ENCODE results near the gene CSF3R. TPM values are rescaled to one million over a fixed set of nuclear protein-coding genes. Genes with fewer than 3 reads are reported as not detected.

CSF3R gene
- total RNA-seq, 2 donors from 2014 or later, result 5.2 TPM; not detected in 1

DNA sequence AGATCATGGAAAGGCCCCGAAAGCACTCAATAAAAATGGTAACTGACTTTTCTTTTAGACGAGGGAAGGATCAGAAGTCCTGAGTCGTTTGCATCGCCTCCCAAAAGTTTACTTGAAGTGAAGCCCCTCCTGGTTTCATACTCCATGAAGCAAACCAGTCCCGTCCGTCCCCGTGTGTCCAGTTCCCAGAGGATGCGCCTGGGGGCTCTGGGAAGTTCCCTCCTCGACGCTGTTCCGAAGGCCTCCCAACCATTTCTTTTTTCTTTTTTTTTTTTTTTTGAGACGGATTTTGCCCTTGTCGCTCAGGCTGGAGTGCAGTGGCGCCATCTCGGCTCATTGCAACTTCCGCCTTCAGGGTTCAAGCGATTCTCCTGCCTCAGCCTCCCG, 31.8 kb downstream of the CSF3R start:
- TF ChIP-seq, protein P1, sequence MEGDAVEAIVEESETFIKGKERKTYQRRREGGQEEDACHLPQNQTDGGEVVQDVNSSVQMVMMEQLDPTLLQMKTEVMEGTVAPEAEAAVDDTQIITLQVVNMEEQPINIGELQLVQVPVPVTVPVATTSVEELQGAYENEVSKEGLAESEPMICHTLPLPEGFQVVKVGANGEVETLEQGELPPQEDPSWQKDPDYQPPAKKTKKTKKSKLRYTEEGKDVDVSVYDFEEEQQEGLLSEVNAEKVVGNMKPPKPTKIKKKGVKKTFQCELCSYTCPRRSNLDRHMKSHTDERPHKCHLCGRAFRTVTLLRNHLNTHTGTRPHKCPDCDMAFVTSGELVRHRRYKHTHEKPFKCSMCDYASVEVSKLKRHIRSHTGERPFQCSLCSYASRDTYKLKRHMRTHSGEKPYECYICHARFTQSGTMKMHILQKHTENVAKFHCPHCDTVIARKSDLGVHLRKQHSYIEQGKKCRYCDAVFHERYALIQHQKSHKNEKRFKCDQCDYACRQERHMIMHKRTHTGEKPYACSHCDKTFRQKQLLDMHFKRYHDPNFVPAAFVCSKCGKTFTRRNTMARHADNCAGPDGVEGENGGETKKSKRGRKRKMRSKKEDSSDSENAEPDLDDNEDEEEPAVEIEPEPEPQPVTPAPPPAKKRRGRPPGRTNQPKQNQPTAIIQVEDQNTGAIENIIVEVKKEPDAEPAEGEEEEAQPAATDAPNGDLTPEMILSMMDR (IDR thresholded peaks at IDR 0.05), result no peak
- no peak for TF ChIP-seq POLR2A (IDR thresholded peaks at IDR 0.05)
- H3K27me3 ChIP-seq, result no peaks in the 10 kb centered on the region
- DNase-seq, result no peak
- H3K27ac ChIP-seq, result peak overlapping the region; percentile 89 to 96 (median 91)
- no peak for ATAC-seq
- intact Hi-C loops (cut with DNase I), result no loop called here
- peak overlapping the region; percentile 32 to 58 for H3K4me3 ChIP-seq
- H3K9me3 ChIP-seq, result no peaks in the 10 kb centered on the region
- peaks cover 14% of the 10 kb centered on the region for H3K4me1 ChIP-seq
- H3K36me3 ChIP-seq (replicated peaks in 1 of 2; ENCODE audit: insufficient read depth in 1 of 2, low read depth in 2 of 2), result peaks cover 0 to 5% of the 10 kb centered on the region in 2 donors
- WGBS, 2 donors, result 34% methylated on average over 17 to 18 of the region's 18 CpGs

DNA sequence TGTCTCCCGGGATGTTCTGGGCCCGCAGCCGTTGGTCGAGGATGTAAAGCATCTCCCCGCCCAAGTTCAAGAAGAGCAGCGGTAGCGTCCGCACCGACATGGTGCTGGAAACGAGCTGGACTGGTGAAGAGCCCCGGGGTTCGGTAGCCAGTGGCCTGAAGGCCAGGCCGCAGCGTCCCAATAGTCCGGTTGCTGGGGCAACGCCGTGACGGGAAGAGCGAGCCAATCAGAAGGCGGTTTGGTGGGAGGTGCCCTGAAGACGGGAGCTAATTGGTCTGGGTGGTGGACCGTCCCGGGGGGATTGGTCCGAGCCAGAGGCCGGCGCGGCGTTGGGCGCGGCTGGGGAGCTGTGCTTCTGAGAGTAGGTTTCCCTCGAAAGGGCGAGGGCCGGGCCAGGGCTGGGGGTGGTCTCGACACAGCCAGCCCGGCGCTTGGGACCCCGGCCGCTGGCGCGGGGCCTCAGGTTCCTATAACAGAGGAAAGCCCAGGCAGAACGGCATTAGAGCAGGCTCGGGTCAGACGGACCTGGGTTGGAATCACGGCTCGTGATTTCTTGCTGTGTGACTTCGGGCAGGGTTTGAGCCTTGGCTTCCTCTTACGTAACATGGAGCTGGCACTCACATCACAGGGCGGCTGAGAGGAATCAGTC, 32.3 kb downstream of the CSF3R start, which contains the start of gene OSCP1:
Gene OSCP1, minus strand, starts transcription at position 182 of the 649 bp plus-strand sequence. Its CDS starts 82 bp downstream, at position 100.
- peak; percentile 72 to 89 (median 88) for TF ChIP-seq POLR2A (IDR thresholded peaks at IDR 0.05)
- TF ChIP-seq, protein P1 (IDR thresholded peaks at IDR 0.05), result no peak
- 1 to 3% methylated on average over 24 to 36 of the region's 48 CpGs for WGBS, 2 donors
- H3K27ac ChIP-seq, result peak within 1 kb of the TSS; percentile 89 to 96 (median 91)
- peak within 1 kb of the TSS; percentile 32 to 58 for H3K4me3 ChIP-seq
- peak; percentile 94 to 97 (median 96) for DNase-seq
- peaks cover 0 to 4% of the 10 kb centered on the region in 2 donors for H3K36me3 ChIP-seq (replicated peaks in 1 of 2; ENCODE audit: insufficient read depth in 1 of 2, low read depth in 2 of 2)
- H3K4me1 ChIP-seq, result peaks cover 14% of the 10 kb centered on the region
- no peaks in the 10 kb centered on the region for H3K27me3 ChIP-seq
- H3K9me3 ChIP-seq, result no peaks in the 10 kb centered on the region
- intact Hi-C loops (cut with DNase I), result no loop called here
- ATAC-seq, result peak; percentile 100

DNA sequence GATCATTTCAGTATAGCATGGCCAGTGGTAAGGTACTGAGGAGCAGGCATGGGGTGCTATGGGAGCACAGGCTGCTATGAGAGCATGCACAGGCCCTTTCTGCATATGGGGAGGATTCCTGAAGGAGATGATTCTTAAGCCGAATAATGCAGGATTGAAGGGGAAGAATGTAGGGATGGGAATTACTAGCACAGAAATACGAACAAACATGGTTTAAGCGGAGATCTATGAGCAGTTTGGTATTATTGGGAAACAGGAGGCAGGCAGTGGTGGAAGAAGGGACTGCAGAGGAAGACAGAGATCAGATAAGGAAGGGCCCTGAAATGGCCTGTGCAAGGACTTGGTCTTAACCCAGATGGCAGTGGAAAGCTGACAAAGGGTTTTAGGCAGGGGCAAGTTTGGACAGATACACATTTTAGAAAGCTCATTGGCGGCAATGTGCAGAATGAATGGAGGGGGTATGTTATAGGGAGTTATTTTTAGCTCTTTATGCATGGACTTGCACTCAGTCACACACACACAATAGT, 34.1 kb downstream of the CSF3R start:
- no peaks in the 10 kb centered on the region for H3K9me3 ChIP-seq
- H3K27me3 ChIP-seq, result no peaks in the 10 kb centered on the region
- intact Hi-C loops (cut with DNase I), result no loop called here
- H3K27ac ChIP-seq, result no peak overlapping the region
- no peak overlapping the region for H3K4me3 ChIP-seq
- DNase-seq (no peak), ATAC-seq (no peak)
- WGBS, 2 donors, result 90 to 92% methylated on average over 4 of the region's 4 CpGs
- H3K36me3 ChIP-seq (replicated peaks in 1 of 2; ENCODE audit: insufficient read depth in 1 of 2, low read depth in 2 of 2), result no peaks in the 10 kb centered on the region
- TF ChIP-seq, protein P1 (IDR thresholded peaks at IDR 0.05), result no peak
- H3K4me1 ChIP-seq, result peaks cover 14% of the 10 kb centered on the region

DNA sequence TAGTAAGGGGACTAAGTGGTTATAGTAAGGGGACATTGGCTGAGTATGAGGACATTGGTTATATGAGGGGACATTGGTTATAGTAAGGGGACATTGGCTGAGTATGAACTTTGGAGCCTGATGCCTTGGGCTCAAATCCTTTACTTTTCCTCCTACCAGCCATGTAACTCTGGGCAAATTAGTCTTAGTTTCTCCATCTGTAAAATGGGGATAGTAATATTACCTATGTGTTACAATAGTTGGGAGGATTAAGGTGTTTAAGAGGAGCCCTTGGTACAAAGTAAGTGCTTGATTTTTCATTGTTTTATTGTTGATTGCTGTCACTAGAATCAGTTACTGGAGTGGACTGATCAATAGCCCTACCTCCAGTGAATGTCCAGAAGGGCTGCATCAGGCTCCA, 35.3 kb downstream of the CSF3R start:
- Histone ChIP-seq H3K36me3 (replicated peaks in 1 of 2; ENCODE audit: insufficient read depth in 1 of 2, low read depth in 2 of 2) (no peaks in the 10 kb centered on the region), H3K4me1 (peaks cover 14% of the 10 kb centered on the region), H3K4me3 (no peak overlapping the region), H3K9me3 (no peaks in the 10 kb centered on the region), H3K27ac (no peak overlapping the region), H3K27me3 (no peaks in the 10 kb centered on the region)
- DNase-seq, result no peak
- TF ChIP-seq, protein P1 (IDR thresholded peaks at IDR 0.05), result no peak
- TF ChIP-seq POLR2A (IDR thresholded peaks at IDR 0.05), result no peak
- ATAC-seq, result no peak
- intact Hi-C loops (cut with DNase I), result no loop called here

DNA sequence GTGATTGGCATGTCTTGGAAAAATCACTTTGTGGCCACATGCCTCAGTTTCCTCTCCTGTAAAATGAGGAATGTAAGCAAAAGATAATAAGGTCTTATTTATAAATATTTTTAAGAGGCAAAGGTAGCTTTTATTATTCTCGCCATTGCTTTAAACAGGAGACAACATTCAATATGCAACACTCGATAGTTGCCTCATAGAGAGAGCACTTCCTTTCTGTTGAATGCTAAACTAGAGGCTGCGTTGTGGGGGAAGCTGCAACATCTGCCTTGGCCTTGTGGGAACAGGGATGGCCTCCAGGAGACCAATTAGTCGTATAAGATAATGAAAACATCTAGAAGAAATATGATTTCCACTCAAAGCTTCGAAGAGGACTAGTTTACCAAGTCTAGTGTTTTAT, 36.0 kb downstream of the CSF3R start:
- ATAC-seq, result no peak
- no peaks in the 10 kb centered on the region for H3K36me3 ChIP-seq (replicated peaks in 1 of 2; ENCODE audit: insufficient read depth in 1 of 2, low read depth in 2 of 2)
- no peaks in the 10 kb centered on the region for H3K27me3 ChIP-seq
- H3K27ac ChIP-seq, result no peak overlapping the region
- H3K4me3 ChIP-seq, result no peak overlapping the region
- no peaks in the 10 kb centered on the region for H3K9me3 ChIP-seq
- WGBS, 2 donors, result 51 to 57% methylated on average over 5 of the region's 5 CpGs
- no peak for DNase-seq
- no peak for TF ChIP-seq POLR2A (IDR thresholded peaks at IDR 0.05)
- TF ChIP-seq, protein P1 (IDR thresholded peaks at IDR 0.05), result no peak
- peaks cover 14% of the 10 kb centered on the region for H3K4me1 ChIP-seq
- intact Hi-C loops (cut with DNase I), result no loop called here
